ENCODE data around the gene ST6GALNAC6. TPM values are rescaled to one million over a fixed set of nuclear protein-coding genes. Genes with fewer than 3 reads are reported as not detected.
A peak's percentile ranks its signal among the peaks of the same experiment; 100 is the strongest.

ST6GALNAC6 gene
- total RNA-seq, 1 donor from 2014 or later = 14.3 TPM

DNA sequence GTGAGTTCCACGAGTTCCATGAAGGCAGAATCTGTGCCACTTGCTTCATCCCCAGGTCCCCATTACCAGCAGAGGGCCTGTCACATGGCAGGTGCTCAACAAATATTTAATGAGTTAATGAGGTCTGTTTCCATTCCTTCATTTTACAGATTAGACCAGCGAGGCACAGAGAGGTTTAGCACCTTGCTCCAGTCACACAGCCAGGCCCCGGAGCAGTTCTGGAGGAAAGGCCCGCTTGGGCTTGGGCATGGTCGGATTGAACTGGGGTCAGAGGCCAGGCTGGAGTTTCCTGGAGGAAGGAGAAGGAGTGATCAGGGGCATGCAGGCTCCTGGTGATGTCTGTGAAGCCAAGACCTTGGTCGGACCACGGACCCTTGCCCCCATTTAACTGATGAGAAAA is 21.4 kb upstream of the ST6GALNAC6 start:
- no peak overlapping the region for H3K27ac Mint-ChIP-seq
- H3K4me3 Mint-ChIP-seq = no peak overlapping the region
- H3K9ac ChIP-seq = no peak overlapping the region

GRCh38 chr9:127919253-127919815 is 19.9 kb upstream of the ST6GALNAC6 start:
- Histone ChIP-seq H3K27me3 (peaks cover 37% of the 10 kb centered on the region), H3K27ac (no peak overlapping the region), H3F3A (ENCODE audit: low read depth) (peaks cover 14% of the 10 kb centered on the region), H3K36me3 (no peaks in the 10 kb centered on the region), H3K4me1 (no peaks in the 10 kb centered on the region), H3K9me3 (ENCODE audit: low read depth) (no peaks in the 10 kb centered on the region), H4K20me1 (ENCODE audit: low read depth) (no peaks in the 10 kb centered on the region), H3K4me3 (no peak overlapping the region), H3K9ac (no peak overlapping the region), H2AFZ (replicated peaks) (no peak overlapping the region), H3K4me2 (no peak overlapping the region), H3K79me2 (ENCODE audit: low read depth) (no peaks in the 10 kb centered on the region)
- no peak for TF ChIP-seq EZH2phosphoT487 (IDR thresholded peaks at IDR 0.05)
- TF ChIP-seq EZH2 (IDR thresholded peaks at IDR 0.05) = no peak
- no peak for TF ChIP-seq CTCF (IDR thresholded peaks at IDR 0.05)
- Mint-ChIP-seq H3K9me3 (no peaks in the 10 kb centered on the region), H3K4me3 (no peak overlapping the region), H3K27ac (no peak overlapping the region), H3K4me1 (peaks cover 24% of the 10 kb centered on the region), H3K36me3 (no peaks in the 10 kb centered on the region), H3K27me3 (ENCODE audit: insufficient read depth, low read depth) (peaks cover 13% of the 10 kb centered on the region)
- no peak for DNase-seq (ENCODE audit: low spot score)

More for the DNA sequence above, 21.4 kb upstream of the ST6GALNAC6 start:
- no peak overlapping the region for H3K27ac ChIP-seq
- no peak overlapping the region for H3K4me3 ChIP-seq
- no peaks in the 10 kb centered on the region for H3K9me3 ChIP-seq (ENCODE audit: low read depth)
- peaks cover 31% of the 10 kb centered on the region for H3K27me3 ChIP-seq
- Mint-ChIP-seq H3K4me1 (peaks cover 23% of the 10 kb centered on the region), H3K27me3 (ENCODE audit: insufficient read depth, low read depth) (peaks cover 20% of the 10 kb centered on the region), H3K9me3 (no peaks in the 10 kb centered on the region), H3K36me3 (no peaks in the 10 kb centered on the region)
- H3K79me2 ChIP-seq (ENCODE audit: low read depth) = no peaks in the 10 kb centered on the region
- H3K4me1 ChIP-seq = no peaks in the 10 kb centered on the region
- no peak for TF ChIP-seq EZH2 (IDR thresholded peaks at IDR 0.05)
- TF ChIP-seq EZH2phosphoT487 (IDR thresholded peaks at IDR 0.05) = no peak
- no peak for TF ChIP-seq CTCF (IDR thresholded peaks at IDR 0.05)
- H3F3A ChIP-seq (ENCODE audit: low read depth) = peaks cover 15% of the 10 kb centered on the region
- no peaks in the 10 kb centered on the region for H3K36me3 ChIP-seq
- H3K4me2 ChIP-seq = no peak overlapping the region
- no peak overlapping the region for H2AFZ ChIP-seq (replicated peaks)
- H4K20me1 ChIP-seq (ENCODE audit: low read depth) = no peaks in the 10 kb centered on the region
- DNase-seq (ENCODE audit: low spot score) = no peak

DNA sequence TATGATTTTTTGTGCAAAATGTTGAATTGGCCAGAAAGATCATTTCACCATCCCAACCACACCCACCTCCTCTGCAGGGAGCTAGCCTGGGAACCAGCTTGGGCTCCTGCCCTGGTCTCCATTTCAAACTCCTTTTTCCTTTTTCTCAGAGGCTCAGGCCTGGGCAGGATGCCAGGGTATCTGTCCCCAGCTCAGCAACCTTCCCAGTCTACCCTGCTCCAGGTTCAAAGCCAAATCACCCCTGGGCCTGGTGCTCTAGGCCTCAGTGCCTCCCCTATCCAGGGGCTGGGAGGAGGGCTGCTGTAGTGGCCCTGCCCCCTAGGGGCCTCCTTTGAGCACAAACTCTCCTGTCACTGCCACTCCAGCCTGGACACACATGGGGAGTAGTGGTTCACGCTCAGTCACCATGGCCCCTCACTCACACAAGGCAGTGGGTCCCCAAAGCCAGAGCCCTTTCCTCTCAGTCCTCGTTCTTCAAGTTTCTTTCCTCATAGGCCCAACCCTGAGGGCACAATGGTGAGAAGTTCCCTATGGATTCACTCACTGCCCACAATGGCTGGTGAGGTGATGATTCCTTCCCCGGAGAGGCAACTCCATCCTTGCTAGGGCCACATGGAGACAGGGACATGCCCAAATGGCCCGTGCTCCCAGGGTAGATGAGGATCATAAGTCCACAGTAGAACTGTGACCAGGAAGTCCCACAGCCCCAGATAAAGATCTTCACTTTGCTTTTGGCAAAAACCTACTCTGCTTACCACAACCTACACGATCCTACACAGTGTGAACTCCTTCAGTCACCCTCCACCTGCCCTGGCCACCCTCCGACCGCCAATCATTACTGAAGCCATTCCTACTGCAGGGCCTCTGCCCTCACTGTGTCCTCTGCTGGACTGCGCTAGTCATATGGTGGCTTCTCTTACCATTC is 19.0 kb upstream of the ST6GALNAC6 start:
- Histone ChIP-seq H3F3A (ENCODE audit: low read depth) (peaks cover 14% of the 10 kb centered on the region), H4K20me1 (ENCODE audit: low read depth) (no peaks in the 10 kb centered on the region), H3K9me3 (ENCODE audit: low read depth) (no peaks in the 10 kb centered on the region), H3K4me3 (no peak overlapping the region), H3K4me2 (no peak overlapping the region), H3K9ac (no peak overlapping the region), H2AFZ (replicated peaks) (no peak overlapping the region), H3K4me1 (no peaks in the 10 kb centered on the region), H3K79me2 (ENCODE audit: low read depth) (no peaks in the 10 kb centered on the region), H3K36me3 (no peaks in the 10 kb centered on the region), H3K27me3 (peaks cover 37% of the 10 kb centered on the region), H3K27ac (no peak overlapping the region)
- H3K9me3 Mint-ChIP-seq = no peaks in the 10 kb centered on the region
- H3K27me3 Mint-ChIP-seq (ENCODE audit: insufficient read depth, low read depth) = peaks cover 13% of the 10 kb centered on the region
- peak overlapping the region; percentile 26 for H3K27ac Mint-ChIP-seq
- DNase-seq (ENCODE audit: low spot score) = peak; percentile 53
- H3K4me1 Mint-ChIP-seq = peaks cover 24% of the 10 kb centered on the region
- TF ChIP-seq CTCF (IDR thresholded peaks at IDR 0.05) (peak; percentile 45), EZH2 (IDR thresholded peaks at IDR 0.05) (no peak)
- H3K4me3 Mint-ChIP-seq = peak overlapping the region; percentile 46
- no peaks in the 10 kb centered on the region for H3K36me3 Mint-ChIP-seq

All from neural progenitor cell (in vitro differentiated cells).